ENCODE data around the gene NPL.

Gene NPL

DNA sequence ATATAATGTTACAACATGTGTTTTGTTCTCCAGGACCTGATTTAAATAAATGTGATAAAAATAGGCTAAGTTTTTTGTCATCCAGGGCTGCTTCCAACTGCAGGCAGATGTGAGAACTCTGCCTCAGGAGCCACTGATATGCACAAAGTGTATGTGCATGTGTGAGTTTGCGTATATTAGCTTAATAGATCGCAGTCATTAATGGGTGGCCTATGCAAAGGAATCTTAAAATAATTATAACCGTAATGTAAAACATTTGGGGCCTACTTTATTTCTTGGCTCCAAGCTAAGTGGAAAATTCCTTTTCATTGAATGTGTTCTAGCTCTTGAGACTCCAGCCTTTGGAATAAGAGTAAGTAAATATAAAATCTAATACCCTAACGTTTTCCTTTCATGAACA is 66.3 kb downstream of the NPL start:
- Histone ChIP-seq H3K9me3 (ENCODE audit: low read length) (no peaks in the 10 kb centered on the region), H3K4me2 (ENCODE audit: low read length) (no peak overlapping the region), H3K27ac (ENCODE audit: low read depth, low read length, poor library complexity, severe bottlenecking) (no peak overlapping the region), H3K79me2 (ENCODE audit: insufficient read depth, low read length) (peaks cover 5% of the 10 kb centered on the region), H3K4me1 (ENCODE audit: insufficient read depth, low read length, severe bottlenecking) (no peaks in the 10 kb centered on the region), H2AFZ (ENCODE audit: low read length) (no peak overlapping the region), H3F3A (ENCODE audit: insufficient read depth, low read length) (no peaks in the 10 kb centered on the region), H3K36me3 (ENCODE audit: insufficient read depth, low read length) (peaks cover 100% of the 10 kb centered on the region), H3K9me2 (ENCODE audit: low read depth, low read length) (no peaks in the 10 kb centered on the region), H3K27me3 (ENCODE audit: insufficient read depth, low read length) (no peaks in the 10 kb centered on the region), H4K20me1 (ENCODE audit: insufficient read depth, low read length) (no peaks in the 10 kb centered on the region), H3K4me3 (ENCODE audit: low read depth, low read length, poor library complexity, severe bottlenecking) (no peak overlapping the region), H3K9ac (ENCODE audit: low read length) (no peak overlapping the region)
- TF ChIP-seq, protein P1, sequence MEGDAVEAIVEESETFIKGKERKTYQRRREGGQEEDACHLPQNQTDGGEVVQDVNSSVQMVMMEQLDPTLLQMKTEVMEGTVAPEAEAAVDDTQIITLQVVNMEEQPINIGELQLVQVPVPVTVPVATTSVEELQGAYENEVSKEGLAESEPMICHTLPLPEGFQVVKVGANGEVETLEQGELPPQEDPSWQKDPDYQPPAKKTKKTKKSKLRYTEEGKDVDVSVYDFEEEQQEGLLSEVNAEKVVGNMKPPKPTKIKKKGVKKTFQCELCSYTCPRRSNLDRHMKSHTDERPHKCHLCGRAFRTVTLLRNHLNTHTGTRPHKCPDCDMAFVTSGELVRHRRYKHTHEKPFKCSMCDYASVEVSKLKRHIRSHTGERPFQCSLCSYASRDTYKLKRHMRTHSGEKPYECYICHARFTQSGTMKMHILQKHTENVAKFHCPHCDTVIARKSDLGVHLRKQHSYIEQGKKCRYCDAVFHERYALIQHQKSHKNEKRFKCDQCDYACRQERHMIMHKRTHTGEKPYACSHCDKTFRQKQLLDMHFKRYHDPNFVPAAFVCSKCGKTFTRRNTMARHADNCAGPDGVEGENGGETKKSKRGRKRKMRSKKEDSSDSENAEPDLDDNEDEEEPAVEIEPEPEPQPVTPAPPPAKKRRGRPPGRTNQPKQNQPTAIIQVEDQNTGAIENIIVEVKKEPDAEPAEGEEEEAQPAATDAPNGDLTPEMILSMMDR (IDR thresholded peaks at IDR 0.05; ENCODE audit: low read length): no peak
- TF ChIP-seq EZH2 (IDR thresholded peaks at IDR 0.05; ENCODE audit: borderline replicate concordance, low read length): no peak

DNA sequence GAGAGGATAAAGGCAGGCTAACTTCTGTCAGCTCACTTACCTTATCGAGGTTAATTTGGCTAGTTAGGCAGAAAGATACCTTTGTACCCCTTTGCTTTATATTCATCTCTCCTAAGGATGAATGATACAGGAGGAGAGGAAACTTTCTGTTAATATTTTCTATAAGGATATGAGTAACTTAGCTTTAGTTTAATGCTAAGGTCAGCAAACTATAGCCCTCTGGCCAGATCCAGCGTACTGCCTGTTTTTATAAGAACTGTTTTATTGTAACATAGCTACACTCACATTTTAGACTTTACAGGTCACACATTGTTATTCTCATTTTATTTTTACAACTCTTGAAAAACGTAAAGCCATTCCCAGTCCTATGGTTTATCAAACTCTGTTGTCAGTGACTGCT is 67.6 kb downstream of the NPL start:
- Histone ChIP-seq H3K4me3 (ENCODE audit: low read depth, low read length, poor library complexity, severe bottlenecking) (no peak overlapping the region), H3K4me2 (ENCODE audit: low read length) (no peak overlapping the region), H3K79me2 (ENCODE audit: insufficient read depth, low read length) (no peaks in the 10 kb centered on the region), H3K36me3 (ENCODE audit: insufficient read depth, low read length) (peaks cover 99% of the 10 kb centered on the region), H3K9me2 (ENCODE audit: low read depth, low read length) (no peaks in the 10 kb centered on the region), H3K27ac (ENCODE audit: low read depth, low read length, poor library complexity, severe bottlenecking) (no peak overlapping the region), H3K9ac (ENCODE audit: low read length) (no peak overlapping the region), H2AFZ (ENCODE audit: low read length) (no peak overlapping the region), H3F3A (ENCODE audit: insufficient read depth, low read length) (no peaks in the 10 kb centered on the region), H3K27me3 (ENCODE audit: insufficient read depth, low read length) (no peaks in the 10 kb centered on the region), H4K20me1 (ENCODE audit: insufficient read depth, low read length) (no peaks in the 10 kb centered on the region), H3K4me1 (ENCODE audit: insufficient read depth, low read length, severe bottlenecking) (no peaks in the 10 kb centered on the region), H3K9me3 (ENCODE audit: low read length) (no peaks in the 10 kb centered on the region)
- no peak for TF ChIP-seq EZH2 (IDR thresholded peaks at IDR 0.05; ENCODE audit: borderline replicate concordance, low read length)
- TF ChIP-seq, protein P1 (IDR thresholded peaks at IDR 0.05; ENCODE audit: low read length): no peak

DNA sequence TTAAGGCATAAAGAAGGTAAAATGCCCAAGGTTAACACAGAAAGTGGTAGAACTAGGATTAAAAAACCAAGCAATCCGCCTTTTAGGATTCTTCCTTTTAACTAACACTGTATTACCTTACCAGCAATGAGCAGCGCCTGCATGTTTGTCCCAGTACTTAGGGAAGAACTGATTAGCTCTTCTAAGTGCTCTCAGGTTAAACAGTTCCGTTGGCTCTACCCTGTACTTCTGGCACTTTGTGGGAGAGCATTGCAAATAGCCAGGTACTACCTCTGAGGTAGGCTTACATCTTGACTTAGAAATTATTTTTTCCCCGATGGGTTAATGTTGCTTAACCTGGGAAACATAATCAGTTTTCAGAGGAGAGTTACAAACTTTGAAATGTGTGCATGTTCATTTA is 71.1 kb downstream of the NPL start:
- H3F3A ChIP-seq (ENCODE audit: insufficient read depth, low read length): no peaks in the 10 kb centered on the region

More for the DNA sequence above, 71.1 kb downstream of the NPL start:
- no peaks in the 10 kb centered on the region for H3K9me3 ChIP-seq (ENCODE audit: low read length)
- H3K4me2 ChIP-seq (ENCODE audit: low read length): no peak overlapping the region
- peaks cover 98% of the 10 kb centered on the region for H3K36me3 ChIP-seq (ENCODE audit: insufficient read depth, low read length)
- TF ChIP-seq, protein P1 (IDR thresholded peaks at IDR 0.05; ENCODE audit: low read length): no peak
- no peak for TF ChIP-seq EZH2 (IDR thresholded peaks at IDR 0.05; ENCODE audit: borderline replicate concordance, low read length)
- H3K9ac ChIP-seq (ENCODE audit: low read length): no peak overlapping the region
- H3K4me3 ChIP-seq (ENCODE audit: low read depth, low read length, poor library complexity, severe bottlenecking): no peak overlapping the region
- H3K9me2 ChIP-seq (ENCODE audit: low read depth, low read length): no peaks in the 10 kb centered on the region
- no peaks in the 10 kb centered on the region for H4K20me1 ChIP-seq (ENCODE audit: insufficient read depth, low read length)
- H3K4me1 ChIP-seq (ENCODE audit: insufficient read depth, low read length, severe bottlenecking): no peaks in the 10 kb centered on the region
- H3K27me3 ChIP-seq (ENCODE audit: insufficient read depth, low read length): no peaks in the 10 kb centered on the region
- no peak overlapping the region for H3K27ac ChIP-seq (ENCODE audit: low read depth, low read length, poor library complexity, severe bottlenecking)
- H2AFZ ChIP-seq (ENCODE audit: low read length): no peak overlapping the region
- 0 out of 2 replicates have a peak, but pooled peaks cover 3% of the 10 kb centered on the region for H3K79me2 ChIP-seq (ENCODE audit: insufficient read depth, low read length)

All from OCI-LY1 (cell line).